Stimulated activated memory B cell treated with anti-CD40 and anti-IgM and Interleukin-4, amounts not matched to agents 10 μg/mL and 1 μg/mL and 100 μg/mL, for 72 hours (primary cell): ENCODE measurements around the gene SMAD6.

Experiments used
- ATAC-seq: fragments of 150-1000 bp; cut with Tn5 transposase; 2 replicates; pipeline ENCODE4 v1.10.0; 2021
- H3K27ac Mint-ChIP-seq: one replicate; pipeline ENCODE4 v1.8.0; 2022; ENCODE audit warnings: mild to moderate bottlenecking, mixed read lengths
- H3K27me3 Mint-ChIP-seq: one replicate; pipeline ENCODE4 v1.8.0; 2022; ENCODE audit warnings: mixed read lengths
- H3K36me3 Mint-ChIP-seq: one replicate; pipeline ENCODE4 v1.8.0; 2022; ENCODE audit warnings: mixed read lengths
- H3K4me1 Mint-ChIP-seq: one replicate; pipeline ENCODE4 v1.8.0; 2022; ENCODE audit warnings: mixed read lengths
- H3K4me3 Mint-ChIP-seq: one replicate; pipeline ENCODE4 v1.8.0; 2022; ENCODE audit warnings: mild to moderate bottlenecking, moderate library complexity, mixed read lengths
- H3K9me3 Mint-ChIP-seq: one replicate; pipeline ENCODE4 v1.8.0; 2022; ENCODE audit warnings: mixed read lengths

Gene SMAD6

DNA sequence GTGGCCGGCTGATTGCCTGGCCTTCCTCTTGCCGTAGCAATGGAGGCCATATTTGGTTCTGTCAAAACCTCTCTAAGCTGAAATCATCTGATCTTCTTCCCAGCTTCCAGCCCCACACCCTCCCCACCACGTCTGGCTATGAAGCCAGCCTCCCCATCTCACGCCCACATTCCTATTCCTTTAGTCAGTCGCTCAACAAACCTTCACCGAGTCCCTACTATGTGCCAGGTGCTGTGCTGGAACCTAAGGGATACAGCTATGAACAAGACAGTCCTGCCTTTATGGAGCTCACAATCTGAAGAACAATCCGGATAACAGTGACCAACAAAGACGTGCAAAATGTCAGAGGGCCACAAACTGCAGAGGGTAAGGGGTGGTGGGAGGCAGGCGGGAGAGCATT is 31.9 kb upstream of the SMAD6 start:
- Mint-ChIP-seq H3K27me3 (peaks cover 41% of the 10 kb centered on the region), H3K9me3 (peaks cover 4% of the 10 kb centered on the region), H3K27ac (no peak overlapping the region), H3K4me3 (no peak overlapping the region), H3K4me1 (peaks cover 6% of the 10 kb centered on the region), H3K36me3 (peaks cover 5% of the 10 kb centered on the region)
- ATAC-seq: no peak

DNA sequence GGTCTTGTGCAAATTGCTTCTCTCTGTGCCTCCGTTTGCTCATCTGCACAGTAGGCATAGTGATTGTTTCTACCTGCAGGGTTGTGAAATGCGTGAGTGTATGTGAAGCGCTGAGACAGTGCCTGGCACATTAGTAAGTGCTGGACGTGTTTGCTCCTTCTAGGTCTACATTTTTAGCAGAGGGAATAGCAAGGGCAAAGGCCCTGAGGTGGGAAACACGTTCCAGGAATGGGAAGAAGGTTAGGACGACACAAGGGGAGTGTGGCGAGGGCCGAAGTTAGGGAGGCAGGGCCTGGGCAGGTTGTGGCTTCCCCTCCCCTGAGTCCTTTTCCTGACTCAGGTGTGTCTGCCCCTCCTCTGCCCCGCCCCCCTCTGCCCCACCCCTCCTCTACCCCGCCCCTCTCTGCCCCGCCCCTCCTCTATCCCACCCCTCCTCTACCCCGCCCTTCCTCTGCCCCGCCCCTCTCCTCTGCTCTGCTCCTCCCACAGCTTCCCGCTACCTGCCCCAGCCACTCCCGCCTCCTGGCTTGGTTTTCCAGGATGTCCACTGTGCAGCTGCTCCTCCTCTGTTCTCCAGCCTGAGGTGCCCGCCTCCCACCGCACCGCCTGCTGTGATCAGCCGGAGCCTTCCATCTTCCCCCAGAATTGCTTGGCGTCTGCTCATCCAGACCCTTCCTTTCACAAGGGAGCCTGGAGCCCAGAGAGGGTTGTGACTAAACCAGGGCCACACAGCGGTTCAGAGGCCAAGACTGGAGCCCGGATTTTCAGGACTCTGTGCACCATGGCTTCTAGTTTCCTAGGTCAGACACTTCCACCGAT is 31.1 kb upstream of the SMAD6 start:
- H3K27ac Mint-ChIP-seq: no peak overlapping the region
- H3K4me3 Mint-ChIP-seq: no peak overlapping the region
- no peak for ATAC-seq
- peaks cover 40% of the 10 kb centered on the region for H3K27me3 Mint-ChIP-seq
- H3K36me3 Mint-ChIP-seq: peaks cover 5% of the 10 kb centered on the region
- peaks cover 6% of the 10 kb centered on the region for H3K4me1 Mint-ChIP-seq
- H3K9me3 Mint-ChIP-seq: peaks cover 4% of the 10 kb centered on the region

- Mint-ChIP-seq H3K27ac (no peak overlapping the region), H3K4me3 (no peak overlapping the region), H3K4me1 (peaks cover 6% of the 10 kb centered on the region), H3K36me3 (peaks cover 2% of the 10 kb centered on the region), H3K9me3 (peaks cover 2% of the 10 kb centered on the region), H3K27me3 (peaks cover 30% of the 10 kb centered on the region)
- no peak for ATAC-seq
Observed at GRCh38 chr15:66672867-66673266, 29.2 kb upstream of the SMAD6 start.

DNA sequence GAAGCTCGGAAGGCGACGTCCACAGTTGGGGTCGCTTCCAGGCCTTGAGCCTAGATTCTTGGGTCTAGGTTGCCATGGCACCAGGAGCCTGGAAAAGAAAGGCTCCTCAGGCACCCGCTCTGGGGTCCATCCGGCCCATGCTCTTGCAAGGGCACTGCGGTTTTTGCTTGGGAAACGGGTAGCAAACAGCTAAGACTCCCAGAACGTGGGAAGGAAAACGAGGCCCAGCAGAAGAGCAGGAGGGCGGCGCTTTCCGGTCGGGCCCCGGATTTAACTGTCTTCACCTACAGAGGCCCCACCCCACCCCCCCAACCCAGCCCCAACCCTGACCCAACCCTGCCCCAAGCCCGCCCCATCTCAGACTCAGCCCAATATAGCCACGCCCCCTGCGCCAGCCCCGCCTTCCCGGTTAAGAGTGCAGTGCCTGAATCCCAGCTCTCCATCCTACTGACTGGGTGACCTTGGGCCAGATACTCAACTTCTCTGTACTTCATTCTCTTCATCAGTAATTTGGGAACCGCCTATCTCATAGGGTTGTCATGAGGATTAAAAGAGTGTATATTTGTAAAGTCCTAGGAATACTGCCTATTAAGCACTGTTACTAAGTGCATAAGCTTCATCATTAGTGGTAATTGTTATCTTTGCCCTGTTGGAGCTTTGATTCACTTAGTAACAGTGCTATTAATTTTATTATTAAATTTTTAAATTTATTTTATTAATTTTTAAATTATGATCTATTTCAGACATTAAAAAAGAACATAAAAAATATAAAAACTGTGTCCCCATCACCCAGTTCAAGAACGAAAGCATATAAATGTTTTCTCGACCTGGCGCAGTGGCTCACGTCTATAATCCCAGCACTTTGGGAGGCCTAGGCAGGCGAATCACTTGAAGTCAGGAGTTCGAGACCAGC is 28.4 kb upstream of the SMAD6 start:
- H3K27ac Mint-ChIP-seq: no peak overlapping the region
- H3K4me1 Mint-ChIP-seq: peaks cover 6% of the 10 kb centered on the region
- no peaks in the 10 kb centered on the region for H3K36me3 Mint-ChIP-seq
- no peak for ATAC-seq
- no peak overlapping the region for H3K4me3 Mint-ChIP-seq
- peaks cover 22% of the 10 kb centered on the region for H3K27me3 Mint-ChIP-seq
- no peaks in the 10 kb centered on the region for H3K9me3 Mint-ChIP-seq

DNA sequence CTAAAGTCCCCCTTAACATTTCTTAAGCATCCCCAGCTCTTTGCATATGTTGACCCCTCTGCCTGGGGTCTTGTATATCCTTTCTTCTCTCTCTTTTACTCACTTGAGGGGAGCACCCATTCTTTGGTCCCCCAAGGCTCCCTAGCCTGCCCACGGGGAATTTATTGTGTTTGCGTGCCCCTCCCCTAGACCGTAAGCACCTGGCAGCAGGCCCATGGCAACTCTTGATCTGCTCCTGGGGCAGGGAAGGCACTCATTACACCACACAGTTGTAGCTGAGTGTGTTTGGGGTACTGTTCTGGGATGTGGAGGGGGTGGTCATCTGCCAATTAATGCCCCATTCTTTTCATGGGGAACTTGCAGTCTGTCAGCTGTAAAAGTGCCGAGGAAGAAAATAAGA is 27.3 kb upstream of the SMAD6 start:
- Mint-ChIP-seq H3K27me3 (peaks cover 11% of the 10 kb centered on the region), H3K4me3 (no peak overlapping the region), H3K36me3 (no peaks in the 10 kb centered on the region), H3K9me3 (no peaks in the 10 kb centered on the region), H3K27ac (no peak overlapping the region), H3K4me1 (peaks cover 6% of the 10 kb centered on the region)
- ATAC-seq: no peak

DNA sequence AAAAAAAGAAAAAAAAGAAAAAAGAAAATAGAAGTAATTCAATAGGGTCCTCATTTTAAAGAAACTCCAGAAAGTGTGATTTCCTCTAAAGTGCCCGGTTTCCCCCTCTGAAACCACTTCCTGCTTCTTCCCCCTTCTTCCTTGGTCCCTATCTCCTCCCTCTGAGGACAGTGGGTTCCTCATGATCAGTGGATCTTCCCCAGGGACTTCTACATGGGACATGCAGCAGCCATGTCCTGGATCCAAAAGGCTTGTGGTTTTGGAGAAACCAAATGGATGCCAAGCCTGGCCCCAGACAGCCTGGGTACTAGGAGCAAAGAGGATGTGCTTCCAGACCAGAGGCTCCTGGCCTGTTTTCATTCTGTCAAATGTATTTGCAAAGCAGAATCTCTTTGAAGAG is 26.6 kb upstream of the SMAD6 start:
- H3K27ac Mint-ChIP-seq: no peak overlapping the region

GRCh38 chr15:66677336-66677735 is 24.7 kb upstream of the SMAD6 start:
- peaks cover 5% of the 10 kb centered on the region for H3K9me3 Mint-ChIP-seq
- H3K4me3 Mint-ChIP-seq: no peak overlapping the region
- ATAC-seq: no peak
- no peaks in the 10 kb centered on the region for H3K36me3 Mint-ChIP-seq
- H3K27me3 Mint-ChIP-seq: no peaks in the 10 kb centered on the region
- H3K4me1 Mint-ChIP-seq: peaks cover 6% of the 10 kb centered on the region
- no peak overlapping the region for H3K27ac Mint-ChIP-seq

More for the DNA sequence above, 26.6 kb upstream of the SMAD6 start:
- Mint-ChIP-seq H3K9me3 (no peaks in the 10 kb centered on the region), H3K27me3 (peaks cover 11% of the 10 kb centered on the region), H3K4me3 (no peak overlapping the region), H3K4me1 (peaks cover 6% of the 10 kb centered on the region), H3K36me3 (no peaks in the 10 kb centered on the region)
- no peak for ATAC-seq

DNA sequence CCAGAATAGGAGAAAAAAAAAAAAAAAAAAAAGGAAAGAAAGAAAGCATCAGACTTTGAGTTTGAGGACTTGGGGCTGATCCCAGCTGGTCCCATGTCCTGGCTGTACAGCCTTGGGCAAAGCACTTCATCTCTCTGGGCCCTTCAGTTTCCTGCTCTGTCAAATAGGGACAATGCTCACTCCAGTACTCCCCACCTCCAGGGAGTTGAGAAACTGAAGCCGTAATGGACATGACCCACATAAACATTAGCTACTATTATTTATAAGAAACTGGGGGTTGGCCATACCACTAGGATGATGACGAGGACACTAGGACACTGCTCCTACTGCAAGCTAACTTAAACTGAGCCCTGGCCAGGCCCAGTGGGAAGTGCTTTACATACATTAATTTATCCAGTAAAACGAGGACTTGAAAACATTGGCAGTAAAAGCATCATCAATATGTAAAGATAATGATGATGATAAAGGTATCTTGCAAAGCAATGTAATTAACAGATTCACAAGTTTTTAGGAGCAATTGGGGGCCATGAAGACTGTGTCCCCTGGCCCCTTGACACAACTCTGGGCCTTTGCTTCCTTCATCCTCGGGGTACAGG is 22.9 kb upstream of the SMAD6 start:
- Mint-ChIP-seq H3K27me3 (no peaks in the 10 kb centered on the region), H3K27ac (no peak overlapping the region), H3K9me3 (peaks cover 8% of the 10 kb centered on the region), H3K36me3 (no peaks in the 10 kb centered on the region), H3K4me1 (peaks cover 6% of the 10 kb centered on the region), H3K4me3 (no peak overlapping the region)
- no peak for ATAC-seq

GRCh38 chr15:66679657-66680108 is 22.4 kb upstream of the SMAD6 start:
- Mint-ChIP-seq H3K4me1 (peaks cover 4% of the 10 kb centered on the region), H3K36me3 (no peaks in the 10 kb centered on the region), H3K4me3 (no peak overlapping the region), H3K9me3 (peaks cover 8% of the 10 kb centered on the region), H3K27ac (no peak overlapping the region), H3K27me3 (no peaks in the 10 kb centered on the region)
- ATAC-seq: no peak

- no peaks in the 10 kb centered on the region for H3K27me3 Mint-ChIP-seq
- no peak overlapping the region for H3K27ac Mint-ChIP-seq
- peaks cover 4% of the 10 kb centered on the region for H3K4me1 Mint-ChIP-seq
- H3K9me3 Mint-ChIP-seq: peaks cover 8% of the 10 kb centered on the region
- H3K4me3 Mint-ChIP-seq: no peak overlapping the region
- no peak for ATAC-seq
- no peaks in the 10 kb centered on the region for H3K36me3 Mint-ChIP-seq
Observed at GRCh38 chr15:66680502-66680901, 21.5 kb upstream of the SMAD6 start.

- no peak for ATAC-seq
- no peak overlapping the region for H3K4me3 Mint-ChIP-seq
- H3K27me3 Mint-ChIP-seq: no peaks in the 10 kb centered on the region
- H3K9me3 Mint-ChIP-seq: peaks cover 8% of the 10 kb centered on the region
- H3K4me1 Mint-ChIP-seq: peaks cover 4% of the 10 kb centered on the region
- no peak overlapping the region for H3K27ac Mint-ChIP-seq
- no peaks in the 10 kb centered on the region for H3K36me3 Mint-ChIP-seq
Observed at GRCh38 chr15:66681395-66681794, 20.6 kb upstream of the SMAD6 start.

DNA sequence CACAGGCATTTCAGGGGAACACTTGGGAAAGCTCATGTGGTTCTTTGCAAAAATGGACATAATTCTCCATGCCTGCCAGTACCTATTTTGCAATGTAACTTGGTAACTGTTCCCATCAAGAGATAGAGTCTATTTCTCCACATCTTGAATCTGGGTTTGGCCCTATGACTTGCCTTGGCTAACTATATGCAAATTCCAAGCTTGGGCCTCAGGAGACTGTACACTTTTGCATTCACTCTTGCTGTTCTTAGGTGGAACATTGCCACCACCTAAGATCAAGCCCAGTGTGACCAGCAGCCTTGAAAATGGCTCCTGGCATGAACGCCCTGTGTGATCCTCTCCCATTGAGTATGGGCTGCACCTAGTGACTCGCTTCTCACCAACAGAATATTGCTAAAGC is 19.8 kb upstream of the SMAD6 start:
- H3K4me3 Mint-ChIP-seq: no peak overlapping the region
- H3K36me3 Mint-ChIP-seq: no peaks in the 10 kb centered on the region
- ATAC-seq: no peak
- H3K27me3 Mint-ChIP-seq: no peaks in the 10 kb centered on the region
- peaks cover 8% of the 10 kb centered on the region for H3K9me3 Mint-ChIP-seq
- H3K4me1 Mint-ChIP-seq: peaks cover 4% of the 10 kb centered on the region
- H3K27ac Mint-ChIP-seq: no peak overlapping the region

DNA sequence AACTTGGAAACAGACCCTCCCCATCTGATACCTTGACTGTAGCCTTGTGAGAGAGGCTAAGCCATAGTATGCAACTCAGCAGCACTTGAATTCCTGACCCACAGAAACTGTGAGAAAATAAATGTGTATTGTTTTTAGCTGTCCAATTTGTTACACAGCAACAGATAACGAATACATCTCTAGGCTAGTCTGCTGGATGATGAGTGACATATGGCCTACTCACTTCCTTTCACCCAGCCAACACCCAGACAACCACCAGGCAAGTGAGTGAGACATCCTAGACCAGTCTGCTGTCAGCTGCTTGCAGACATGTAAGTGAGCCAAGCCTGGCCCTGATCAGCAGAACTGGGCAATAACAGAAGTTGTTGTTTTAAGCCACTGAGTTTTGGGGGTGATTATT is 19.2 kb upstream of the SMAD6 start:
- no peak overlapping the region for H3K27ac Mint-ChIP-seq
- H3K4me3 Mint-ChIP-seq: no peak overlapping the region
- H3K36me3 Mint-ChIP-seq: no peaks in the 10 kb centered on the region
- peaks cover 8% of the 10 kb centered on the region for H3K9me3 Mint-ChIP-seq
- peak; percentile 74 for ATAC-seq
- peaks cover 4% of the 10 kb centered on the region for H3K4me1 Mint-ChIP-seq
- no peaks in the 10 kb centered on the region for H3K27me3 Mint-ChIP-seq

DNA sequence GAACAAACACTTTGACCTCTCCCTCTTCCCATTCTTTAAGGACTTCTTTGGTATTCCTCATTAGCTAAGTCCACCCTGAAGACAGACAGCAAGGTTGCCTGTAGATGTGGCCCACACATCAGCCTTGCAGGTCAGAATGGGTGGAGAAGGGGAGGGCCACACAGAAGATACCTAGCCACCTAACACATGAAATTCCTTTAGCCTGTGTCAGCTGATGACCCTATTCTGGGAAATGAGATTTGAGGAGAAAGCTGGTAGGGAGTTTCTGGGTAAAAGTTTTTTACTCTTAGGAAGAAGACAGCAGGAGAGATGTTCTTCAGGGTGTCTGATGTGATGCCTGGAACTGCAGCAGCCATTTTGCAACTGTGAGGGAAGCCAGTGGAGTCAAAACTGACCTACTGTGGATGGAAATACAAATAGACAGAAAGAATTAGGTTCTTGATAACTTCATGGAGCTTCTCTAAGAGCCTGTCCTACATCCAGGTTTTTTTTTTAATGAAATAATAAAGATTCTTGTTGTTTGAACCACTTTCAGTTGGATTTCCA is 17.8 kb upstream of the SMAD6 start:
- H3K4me3 Mint-ChIP-seq: no peak overlapping the region
- no peak for ATAC-seq
- H3K36me3 Mint-ChIP-seq: no peaks in the 10 kb centered on the region
- no peaks in the 10 kb centered on the region for H3K27me3 Mint-ChIP-seq
- no peak overlapping the region for H3K27ac Mint-ChIP-seq
- peaks cover 4% of the 10 kb centered on the region for H3K4me1 Mint-ChIP-seq
- peaks cover 8% of the 10 kb centered on the region for H3K9me3 Mint-ChIP-seq

GRCh38 chr15:66685638-66686150 is 16.3 kb upstream of the SMAD6 start:
- no peak overlapping the region for H3K4me3 Mint-ChIP-seq
- no peak overlapping the region for H3K27ac Mint-ChIP-seq
- ATAC-seq: no peak
- no peaks in the 10 kb centered on the region for H3K36me3 Mint-ChIP-seq
- H3K4me1 Mint-ChIP-seq: peaks cover 4% of the 10 kb centered on the region
- H3K27me3 Mint-ChIP-seq: no peaks in the 10 kb centered on the region
- H3K9me3 Mint-ChIP-seq: peaks cover 8% of the 10 kb centered on the region
